Peyer's patch (tissue), 4 donors: ENCODE measurements around the gene CNTNAP2. TPM values are rescaled to one million over a fixed set of nuclear protein-coding genes. Genes with fewer than 3 reads are reported as not detected.

Experiments
- DNase-seq, 3 donors: peaks; one replicate each; pipeline ENCODE4 v3.0.0-alpha.2; 2017 to 2019
- H3K27ac ChIP-seq, 4 donors: fragments of 200-600 bp; sonication (generic); one replicate each; pipeline ENCODE4 v1.5.1; 2016 to 2019
- H3K27me3 ChIP-seq, 2 donors: fragments of 200-600 bp; sonication (generic); one replicate each; pipeline ENCODE4 v1.5.1; 2019
- H3K36me3 ChIP-seq, 3 donors: fragments of 200-600 bp; sonication (generic); one replicate each; pipeline ENCODE4 v1.5.1; 2016 to 2019
- H3K4me1 ChIP-seq, 4 donors: fragments of 200-600 bp; sonication (generic); one replicate each; pipeline ENCODE4 v1.5.1; 2016 to 2019
- H3K4me3 ChIP-seq, 4 donors: fragments of 200-600 bp; sonication (generic); 1 replicate in 3 of 4; 2 replicates in 1 of 4; pipeline ENCODE4 v1.5.1; 2016 to 2019; ENCODE audit warnings: mild to moderate bottlenecking in 1 of 4
- H3K9me3 ChIP-seq, 4 donors: fragments of 200-600 bp; sonication (generic); one replicate each; pipeline ENCODE4 v1.5.1; 2016 to 2019; ENCODE audit warnings: mild to moderate bottlenecking in 1 of 4
- CTCF ChIP-seq, 6 experiments: fragments of 450-650 bp in 4 of 6; fragments of 200-600 bp in 2 of 6; sonication (generic) in 1 of 6; IDR thresholded peaks; one replicate each; pipeline ENCODE4 v1.5.1; 2017 to 2019; ENCODE audit warnings: antibody characterized with exemption in 6 of 6, mild to moderate bottlenecking in 3 of 6, moderate library complexity in 1 of 6
- POLR2A ChIP-seq, 2 donors: fragments of 450-650 bp; IDR thresholded peaks; one replicate each; pipeline ENCODE4 v1.5.1; 2017; ENCODE audit warnings: antibody characterized with exemption in 2 of 2, mild to moderate bottlenecking in 2 of 2, moderate library complexity in 2 of 2
- total RNA-seq, 4 donors: library from RNA; depleted of rRNA; stranded (reverse); fragments of >200 nt; gene quantifications; one replicate each; pipeline ENCODE4 v1.1.0, GENCODE V29; 2016

CNTNAP2 gene
- total RNA-seq, 4 donors from 2014 or later, result 1.5 to 4.9 (median 3.6) TPM

- DNase-seq, result no peak
These were observed 932.3 kb downstream of the CNTNAP2 start for GRCh38 chr7:147048864-147049263.

DNA sequence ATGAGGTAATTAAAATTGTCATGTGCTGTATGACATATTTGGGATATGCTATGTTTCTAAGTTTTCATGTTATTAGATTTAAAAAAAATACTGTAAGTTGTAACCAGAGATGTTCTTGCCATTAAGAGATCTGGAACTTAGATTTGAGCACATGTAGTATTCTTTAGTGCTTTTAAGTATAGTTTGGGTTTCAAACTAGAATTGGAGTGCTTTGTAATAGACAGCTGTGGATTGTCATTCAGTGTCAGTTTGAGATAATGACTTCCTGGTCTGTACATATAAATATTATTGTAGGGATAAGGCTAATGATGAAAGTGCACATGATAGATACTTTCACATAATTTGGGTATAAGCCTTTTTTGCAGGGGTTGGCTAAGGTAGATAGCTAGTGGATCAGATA, 936.2 kb downstream of the CNTNAP2 start:
- H3K27me3 ChIP-seq, result no peaks in the 10 kb centered on the region
- no peaks in the 10 kb centered on the region for H3K36me3 ChIP-seq
- TF ChIP-seq POLR2A (IDR thresholded peaks at IDR 0.05) (no peak), CTCF (IDR thresholded peaks at IDR 0.05) (no peak)
- DNase-seq, result no peak
- no peak overlapping the region for H3K27ac ChIP-seq
- H3K4me1 ChIP-seq, result no peaks in the 10 kb centered on the region
- no peak overlapping the region for H3K4me3 ChIP-seq
- no peaks in the 10 kb centered on the region for H3K9me3 ChIP-seq

More at GRCh38 chr7:147048864-147049263, 932.3 kb downstream of the CNTNAP2 start:
- H3K4me1 ChIP-seq, result no peaks in the 10 kb centered on the region
- H3K27me3 ChIP-seq, result no peaks in the 10 kb centered on the region
- H3K4me3 ChIP-seq, result no peak overlapping the region
- no peaks in the 10 kb centered on the region for H3K36me3 ChIP-seq
- TF ChIP-seq POLR2A (IDR thresholded peaks at IDR 0.05) (no peak), CTCF (IDR thresholded peaks at IDR 0.05) (no peak)
- no peaks in the 10 kb centered on the region for H3K9me3 ChIP-seq
- no peak overlapping the region for H3K27ac ChIP-seq

DNA sequence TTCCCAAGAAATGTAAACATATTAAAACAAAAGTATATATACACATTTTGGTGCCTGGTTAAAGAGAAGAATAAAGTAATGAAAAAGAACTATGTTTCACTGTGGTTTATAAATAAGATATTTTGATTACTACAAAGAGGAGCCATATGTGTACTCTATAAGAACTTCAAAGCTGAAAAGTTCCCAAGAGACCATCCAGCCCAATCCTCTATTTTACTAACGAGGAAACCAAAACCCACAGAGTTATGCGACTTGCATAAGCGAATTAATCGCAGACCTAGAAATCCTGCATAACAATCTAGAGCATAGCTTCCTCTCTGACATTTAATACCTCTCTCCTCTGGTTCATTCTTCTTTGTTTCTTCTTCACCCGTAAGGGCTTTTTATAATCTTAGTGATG, 937.1 kb downstream of the CNTNAP2 start:
- Histone ChIP-seq H3K9me3 (no peaks in the 10 kb centered on the region), H3K27ac (no peak overlapping the region), H3K27me3 (no peaks in the 10 kb centered on the region), H3K4me3 (no peak overlapping the region), H3K4me1 (no peaks in the 10 kb centered on the region), H3K36me3 (no peaks in the 10 kb centered on the region)
- TF ChIP-seq CTCF (IDR thresholded peaks at IDR 0.05) (no peak), POLR2A (IDR thresholded peaks at IDR 0.05) (no peak)
- no peak for DNase-seq

GRCh38 chr7:147060070-147060469, 943.5 kb downstream of the CNTNAP2 start:
- Histone ChIP-seq H3K9me3 (no peaks in the 10 kb centered on the region), H3K4me3 (no peak overlapping the region), H3K27ac (no peak overlapping the region), H3K27me3 (no peaks in the 10 kb centered on the region), H3K4me1 (no peaks in the 10 kb centered on the region), H3K36me3 (no peaks in the 10 kb centered on the region)
- no peak for DNase-seq
- TF ChIP-seq POLR2A (IDR thresholded peaks at IDR 0.05), result no peak
- TF ChIP-seq CTCF (IDR thresholded peaks at IDR 0.05), result no peak

- Histone ChIP-seq H3K4me3 (no peak overlapping the region), H3K36me3 (no peaks in the 10 kb centered on the region), H3K9me3 (no peaks in the 10 kb centered on the region), H3K27ac (no peak overlapping the region), H3K27me3 (no peaks in the 10 kb centered on the region), H3K4me1 (no peaks in the 10 kb centered on the region)
- DNase-seq, result no peak
- TF ChIP-seq POLR2A (IDR thresholded peaks at IDR 0.05) (no peak), CTCF (IDR thresholded peaks at IDR 0.05) (no peak)
These were observed 946.3 kb downstream of the CNTNAP2 start for GRCh38 chr7:147062897-147063296.

DNA sequence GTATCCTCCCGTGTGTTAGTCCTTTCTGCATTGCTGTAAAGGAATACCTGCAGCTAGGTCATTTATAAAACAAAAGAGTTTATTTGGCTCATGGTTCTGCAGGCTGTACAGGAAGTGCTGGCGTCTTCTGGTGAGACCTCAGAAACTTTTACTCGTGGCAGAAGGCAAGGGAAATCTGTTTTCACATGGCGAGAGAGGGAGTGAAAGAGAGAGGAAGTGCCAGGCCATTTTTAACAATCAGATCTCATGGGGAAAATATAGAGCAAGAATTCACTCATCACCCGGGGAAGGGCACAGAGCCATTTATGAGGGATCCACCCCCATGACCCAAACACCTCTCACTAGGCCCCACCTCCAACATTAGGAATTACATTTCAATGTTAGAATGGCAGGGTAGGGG, 952.2 kb downstream of the CNTNAP2 start:
- no peak for TF ChIP-seq CTCF (IDR thresholded peaks at IDR 0.05)
- TF ChIP-seq POLR2A (IDR thresholded peaks at IDR 0.05), result no peak
- Histone ChIP-seq H3K36me3 (no peaks in the 10 kb centered on the region), H3K27ac (no peak overlapping the region), H3K9me3 (no peaks in the 10 kb centered on the region), H3K4me1 (no peaks in the 10 kb centered on the region), H3K27me3 (no peaks in the 10 kb centered on the region), H3K4me3 (no peak overlapping the region)
- no peak for DNase-seq
